ENCODE data around the gene REC8. TPM values are rescaled to one million over a fixed set of nuclear protein-coding genes. Genes with fewer than 3 reads are reported as not detected.

Gene REC8
- polyA plus RNA-seq, 1 donor (not counting 4 experiments of a cell fraction or from before 2014, with no cell fraction given), result 6.3 TPM

DNA sequence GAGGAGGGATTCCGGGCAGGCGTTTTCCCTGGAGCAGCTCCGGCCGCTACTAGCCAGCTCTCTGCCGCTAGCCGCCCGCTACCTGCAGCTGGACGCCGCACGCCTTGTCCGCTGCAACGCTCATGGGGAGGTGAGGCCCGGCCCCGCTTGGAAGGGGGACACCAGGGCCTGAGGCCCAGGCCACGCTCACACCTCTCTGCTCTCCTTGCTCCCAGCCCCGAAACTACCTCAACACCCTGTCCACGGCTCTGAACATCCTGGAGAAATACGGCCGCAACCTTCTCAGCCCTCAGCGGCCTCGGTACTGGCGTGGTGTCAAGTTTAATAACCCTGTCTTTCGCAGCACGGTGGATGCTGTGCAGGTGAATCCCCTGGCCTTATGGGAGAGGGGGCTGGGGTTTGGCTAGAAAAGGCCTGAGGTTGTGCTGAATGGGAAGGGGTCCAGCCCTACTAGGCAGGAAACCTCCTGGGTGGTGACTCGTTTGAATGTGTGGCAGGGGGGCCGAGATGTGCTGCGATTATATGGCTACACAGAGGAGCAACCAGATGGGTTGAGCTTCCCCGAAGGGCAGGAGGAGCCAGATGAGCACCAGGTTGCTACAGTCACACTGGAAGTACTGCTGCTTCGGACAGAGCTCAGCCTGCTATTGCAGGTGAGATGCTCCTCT, 24.0 kb upstream of the REC8 start:
- Histone ChIP-seq H3K27ac (ENCODE audit: control insufficient read depth, insufficient read depth, low read length) (peak overlapping the region; percentile 52), H4K20me1 (ENCODE audit: control insufficient read depth, extremely low read depth, insufficient read depth, low read length) (no peaks in the 10 kb centered on the region), H3K27me3 (ENCODE audit: control insufficient read depth, extremely low read depth, insufficient read depth, low read length) (no peaks in the 10 kb centered on the region), H3K4me1 (ENCODE audit: control insufficient read depth, extremely low read depth, insufficient read depth, low read length) (peaks cover 20% of the 10 kb centered on the region), H3K36me3 (ENCODE audit: control insufficient read depth in 2 of 2, extremely low read depth in 1 of 2, insufficient read depth in 2 of 2, low read length in 2 of 2) (peaks cover 30 to 46% of the 10 kb centered on the region in 2 experiments), H3K4me3 (ENCODE audit: control insufficient read depth in 2 of 3, extremely low read depth in 1 of 3, insufficient read depth in 2 of 3, low read depth in 1 of 3, low read length in 3 of 3) (peak overlapping the region; percentile 82 to 97 (median 91)), H3K4me2 (ENCODE audit: control insufficient read depth, extremely low read depth, insufficient read depth, low read depth, low read length) (peak overlapping the region; percentile 97), H3K9me3 (ENCODE audit: control insufficient read depth, low read depth, low read length) (no peaks in the 10 kb centered on the region), H3K9ac (ENCODE audit: control insufficient read depth, extremely low read depth, insufficient read depth, low read length) (peak overlapping the region; percentile 88), H2AFZ (ENCODE audit: control insufficient read depth, low read length) (no peak overlapping the region), H3K9me1 (ENCODE audit: control insufficient read depth, extremely low read depth, insufficient read depth, low read length) (peaks cover 2% of the 10 kb centered on the region), H3K79me2 (ENCODE audit: control insufficient read depth, insufficient read depth, low read length) (peaks cover 62% of the 10 kb centered on the region)
- FAIRE-seq, result no peak
- TF ChIP-seq EZH2 (IDR thresholded peaks at IDR 0.05; ENCODE audit: low read length), result no peak
- TF ChIP-seq, protein P1, sequence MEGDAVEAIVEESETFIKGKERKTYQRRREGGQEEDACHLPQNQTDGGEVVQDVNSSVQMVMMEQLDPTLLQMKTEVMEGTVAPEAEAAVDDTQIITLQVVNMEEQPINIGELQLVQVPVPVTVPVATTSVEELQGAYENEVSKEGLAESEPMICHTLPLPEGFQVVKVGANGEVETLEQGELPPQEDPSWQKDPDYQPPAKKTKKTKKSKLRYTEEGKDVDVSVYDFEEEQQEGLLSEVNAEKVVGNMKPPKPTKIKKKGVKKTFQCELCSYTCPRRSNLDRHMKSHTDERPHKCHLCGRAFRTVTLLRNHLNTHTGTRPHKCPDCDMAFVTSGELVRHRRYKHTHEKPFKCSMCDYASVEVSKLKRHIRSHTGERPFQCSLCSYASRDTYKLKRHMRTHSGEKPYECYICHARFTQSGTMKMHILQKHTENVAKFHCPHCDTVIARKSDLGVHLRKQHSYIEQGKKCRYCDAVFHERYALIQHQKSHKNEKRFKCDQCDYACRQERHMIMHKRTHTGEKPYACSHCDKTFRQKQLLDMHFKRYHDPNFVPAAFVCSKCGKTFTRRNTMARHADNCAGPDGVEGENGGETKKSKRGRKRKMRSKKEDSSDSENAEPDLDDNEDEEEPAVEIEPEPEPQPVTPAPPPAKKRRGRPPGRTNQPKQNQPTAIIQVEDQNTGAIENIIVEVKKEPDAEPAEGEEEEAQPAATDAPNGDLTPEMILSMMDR (optimal IDR thresholded peaks at IDR 0.05 in 1 of 3, IDR thresholded peaks at IDR 0.05 in 1 of 3, conservative IDR thresholded peaks at IDR 0.05 in 1 of 3; ENCODE audit: extremely low read depth in 1 of 3, insufficient read depth in 2 of 3, low read length in 3 of 3), result no peak
- dilution Hi-C loops (cut with MboI; ENCODE audit: extremely low pct_ligation_motif_present, low sequenced_read_pairs), result no loop called here
- no peak for DNase-seq (ENCODE audit: low read depth, low spot score)

DNA sequence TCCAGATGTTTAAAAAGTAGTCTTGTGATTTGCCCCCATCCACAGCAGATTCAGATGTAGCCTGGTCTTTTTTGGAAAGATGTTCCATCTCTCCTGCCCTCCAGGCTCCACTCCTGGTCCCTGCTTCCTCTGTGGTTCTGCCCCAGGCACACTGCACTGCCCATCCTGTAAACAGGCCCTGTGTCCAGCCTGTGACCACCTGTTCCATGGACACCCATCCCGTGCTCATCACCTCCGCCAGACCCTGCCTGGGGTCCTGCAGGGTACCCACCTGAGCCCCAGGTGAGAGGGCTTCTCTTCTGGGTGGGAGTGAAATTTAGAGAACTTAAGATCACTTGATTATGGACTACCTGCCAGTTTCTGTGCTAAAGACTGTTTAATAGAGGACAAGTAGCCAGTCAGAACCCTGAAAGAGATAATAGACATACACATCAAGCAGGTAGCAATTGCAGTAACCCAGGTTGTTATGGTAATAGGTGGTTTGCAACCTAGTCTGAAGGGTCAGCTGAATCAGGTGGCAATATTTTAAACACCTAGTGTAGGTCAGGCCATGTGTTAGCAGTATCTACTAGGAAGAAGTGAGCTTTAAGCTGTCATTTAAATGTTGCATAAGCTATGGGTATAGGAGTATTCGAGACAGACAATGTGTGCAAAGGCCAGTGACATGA, 22.4 kb upstream of the REC8 start:
- dilution Hi-C loops (cut with MboI; ENCODE audit: extremely low pct_ligation_motif_present, low sequenced_read_pairs), result no loop called here
- no peak overlapping the region for H3K4me3 ChIP-seq (ENCODE audit: control insufficient read depth in 2 of 3, extremely low read depth in 1 of 3, insufficient read depth in 2 of 3, low read depth in 1 of 3, low read length in 3 of 3)
- DNase-seq (ENCODE audit: low read depth, low spot score), result no peak
- FAIRE-seq, result no peak
- no peak overlapping the region for H3K9ac ChIP-seq (ENCODE audit: control insufficient read depth, extremely low read depth, insufficient read depth, low read length)
- H3K27ac ChIP-seq (ENCODE audit: control insufficient read depth, insufficient read depth, low read length), result no peak overlapping the region
- H2AFZ ChIP-seq (ENCODE audit: control insufficient read depth, low read length), result no peak overlapping the region
- peaks cover 20% of the 10 kb centered on the region for H3K4me1 ChIP-seq (ENCODE audit: control insufficient read depth, extremely low read depth, insufficient read depth, low read length)
- peaks cover 24 to 39% of the 10 kb centered on the region in 2 experiments for H3K36me3 ChIP-seq (ENCODE audit: control insufficient read depth in 2 of 2, extremely low read depth in 1 of 2, insufficient read depth in 2 of 2, low read length in 2 of 2)
- H4K20me1 ChIP-seq (ENCODE audit: control insufficient read depth, extremely low read depth, insufficient read depth, low read length), result no peaks in the 10 kb centered on the region
- H3K4me2 ChIP-seq (ENCODE audit: control insufficient read depth, extremely low read depth, insufficient read depth, low read depth, low read length), result no peak overlapping the region
- H3K79me2 ChIP-seq (ENCODE audit: control insufficient read depth, insufficient read depth, low read length), result peaks cover 56% of the 10 kb centered on the region
- no peaks in the 10 kb centered on the region for H3K27me3 ChIP-seq (ENCODE audit: control insufficient read depth, extremely low read depth, insufficient read depth, low read length)
- no peaks in the 10 kb centered on the region for H3K9me1 ChIP-seq (ENCODE audit: control insufficient read depth, extremely low read depth, insufficient read depth, low read length)
- no peaks in the 10 kb centered on the region for H3K9me3 ChIP-seq (ENCODE audit: control insufficient read depth, low read depth, low read length)
- TF ChIP-seq EZH2 (IDR thresholded peaks at IDR 0.05; ENCODE audit: low read length), result no peak
- TF ChIP-seq, protein P1 (optimal IDR thresholded peaks at IDR 0.05 in 1 of 3, IDR thresholded peaks at IDR 0.05 in 1 of 3, conservative IDR thresholded peaks at IDR 0.05 in 1 of 3; ENCODE audit: extremely low read depth in 1 of 3, insufficient read depth in 2 of 3, low read length in 3 of 3), result no peak

All from keratinocyte (primary cell).